SK-N-SH treated with all-trans-retinoic acid at 6 μM for 48 hours (cell line): ENCODE results near the gene UGT1A3.

Experiments used
- ATAC-seq: fragments of 200-7000 bp; cut with Tn5 transposase; 3 replicates; pipeline ENCODE4 v1.9.1; 2020; ENCODE audit warnings: mild to moderate bottlenecking, moderate library complexity
- CREB5 ChIP-seq: fragments of 250-450 bp; sonication (Bioruptor Pico); IDR thresholded peaks from 2 replicates; pipeline ENCODE4 v1.5.1; 2020; ENCODE audit warnings: low read depth, mild to moderate bottlenecking, moderate library complexity
- CSDC2 ChIP-seq: fragments of 250-450 bp; sonication (Bioruptor Pico); IDR thresholded peaks from 2 replicates; pipeline ENCODE4 v1.5.0; 2020; ENCODE audit warnings: mild to moderate bottlenecking, moderate library complexity
- CSRNP3 ChIP-seq: fragments of 250-450 bp; sonication (Bioruptor Pico); IDR thresholded peaks from 2 replicates; pipeline ENCODE4 v1.5.1; 2021; ENCODE audit warnings: mild to moderate bottlenecking, moderate library complexity
- ESRRG ChIP-seq: fragments of 250-450 bp; sonication (Bioruptor Pico); IDR thresholded peaks from 2 replicates; pipeline ENCODE4 v1.6.1; 2021; ENCODE audit warnings: mild to moderate bottlenecking
- GLIS3 ChIP-seq: fragments of 250-450 bp; sonication (Bioruptor Pico); IDR thresholded peaks from 2 replicates; pipeline ENCODE4 v1.5.0; 2020; ENCODE audit warnings: mild to moderate bottlenecking, moderate library complexity
- ISL1 ChIP-seq: fragments of 250-450 bp; sonication (Bioruptor Pico); IDR thresholded peaks from 2 replicates; pipeline ENCODE4 v2.1.2; 2022; ENCODE audit warnings: mild to moderate bottlenecking, moderate library complexity
- OSR1 ChIP-seq: fragments of 250-450 bp; sonication (Bioruptor Pico); IDR thresholded peaks from 2 replicates; pipeline ENCODE4 v1.8.0; 2022; ENCODE audit warnings: moderate library complexity, mild to moderate bottlenecking, inconsistent platforms
- PATZ1 ChIP-seq: fragments of 250-450 bp; sonication (Bioruptor Pico); IDR thresholded peaks from 2 replicates; pipeline ENCODE4 v1.8.0; 2020; ENCODE audit warnings: mild to moderate bottlenecking, moderate library complexity, borderline replicate concordance
- POU6F1 ChIP-seq: fragments of 250-450 bp; sonication (Bioruptor Pico); IDR thresholded peaks from 2 replicates; pipeline ENCODE4 v1.8.0; 2021; ENCODE audit warnings: low read depth, mild to moderate bottlenecking, moderate library complexity, borderline replicate concordance
- PPARA ChIP-seq: fragments of 250-450 bp; sonication (Bioruptor Pico); IDR thresholded peaks from 2 replicates; pipeline ENCODE4 v1.5.0; 2020; ENCODE audit warnings: mild to moderate bottlenecking, borderline replicate concordance
- SNAI2 ChIP-seq: fragments of 250-450 bp; sonication (Bioruptor Pico); IDR thresholded peaks from 2 replicates; pipeline ENCODE4 v1.5.0; 2020; ENCODE audit warnings: mild to moderate bottlenecking, moderate library complexity
- TCF4 ChIP-seq: fragments of 250-450 bp; sonication (Bioruptor Pico); IDR thresholded peaks from 2 replicates; pipeline ENCODE4 v1.8.0; 2021; ENCODE audit warnings: mild to moderate bottlenecking, moderate library complexity, borderline replicate concordance
- TOX ChIP-seq: fragments of 250-450 bp; sonication (Bioruptor Pico); IDR thresholded peaks from 2 replicates; pipeline ENCODE4 v1.8.0; 2021; ENCODE audit warnings: mild to moderate bottlenecking, moderate library complexity, borderline replicate concordance
- TSHZ2 ChIP-seq: fragments of 250-450 bp; sonication (Bioruptor Pico); IDR thresholded peaks from 2 replicates; pipeline ENCODE4 v1.5.0; 2020; ENCODE audit warnings: mild to moderate bottlenecking, moderate library complexity
- ZC3H10 ChIP-seq: fragments of 250-450 bp; sonication (Bioruptor Pico); IDR thresholded peaks from 2 replicates; pipeline ENCODE4 v1.5.1; 2021; ENCODE audit warnings: mild to moderate bottlenecking, moderate library complexity
- ZFP3 ChIP-seq: fragments of 250-450 bp; sonication (Bioruptor Pico); IDR thresholded peaks from 2 replicates; pipeline ENCODE4 v1.5.0; 2020; ENCODE audit warnings: mild to moderate bottlenecking, moderate library complexity
- ZNF565 ChIP-seq: fragments of 450-650 bp; formaldehyde crosslinking; conservative IDR thresholded peaks from 2 replicates; pipeline ENCODE4 v1.5.0; 2020; ENCODE audit warnings: low read depth, mild to moderate bottlenecking, moderate library complexity
- ZNF70 ChIP-seq: fragments of 450-650 bp; formaldehyde crosslinking; IDR thresholded peaks from 2 replicates; pipeline ENCODE4 v1.5.0; 2020; ENCODE audit warnings: mild to moderate bottlenecking, moderate library complexity
- ZNF8 ChIP-seq: fragments of 450-650 bp; formaldehyde crosslinking; IDR thresholded peaks from 2 replicates; pipeline ENCODE4 v1.5.0; 2020; ENCODE audit warnings: mild to moderate bottlenecking, moderate library complexity

UGT1A3 gene

GRCh38 chr2:233760043-233760442 is 31.2 kb downstream of the UGT1A3 start, which contains the start of gene UGT1A1 (continued):
- no peak for TF ChIP-seq POU6F1
- TF ChIP-seq, all 23 proteins: peak for 0

- no peak for ATAC-seq
- no peak for TF ChIP-seq PPARA (CRISPR knock-in tag)
- peak; percentile 18; the same call in 1 of the 2 replicates for TF ChIP-seq TSHZ2 (CRISPR knock-in tag)
- TF ChIP-seq PATZ1 (CRISPR knock-in tag): 0 out of 2 replicates have a peak, but pooled peaks have one; percentile 21
- TF ChIP-seq ZFP3 (CRISPR knock-in tag): peak; percentile 47; the same call in 1 of the 2 replicates
- TF ChIP-seq ISL1 (CRISPR knock-in tag): peak; percentile 89
- TF ChIP-seq ZNF565 (CRISPR knock-in tag): no peak
- peak; percentile 36; the same call in 1 of the 2 replicates for TF ChIP-seq SNAI2
- 0 out of 2 replicates have a peak, but pooled peaks have one; percentile 64 for TF ChIP-seq CSDC2 (CRISPR knock-in tag)
- TF ChIP-seq CREB5 (CRISPR knock-in tag): peak; percentile 47; the same call in 1 of the 2 replicates
Observed at GRCh38 chr2:233761040-233761769, 32.4 kb downstream of the UGT1A3 start.

- 0 out of 2 replicates have a peak, but pooled peaks have one; percentile 11 for TF ChIP-seq ISL1 (CRISPR knock-in tag)
- no peak for TF ChIP-seq TOX
- ATAC-seq: no peak
Observed at GRCh38 chr2:233764264-233764663, 35.4 kb downstream of the UGT1A3 start.

- ATAC-seq: no peak
- TF ChIP-seq ZNF565 (CRISPR knock-in tag) (no peak), ZNF70 (CRISPR knock-in tag) (no peak), SNAI2 (no peak), ESRRG (CRISPR knock-in tag) (no peak), TCF4 (no peak), PATZ1 (CRISPR knock-in tag) (no peak), CSRNP3 (CRISPR knock-in tag) (no peak), ZNF8 (CRISPR knock-in tag) (no peak), ZC3H10 (CRISPR knock-in tag) (no peak), TSHZ2 (CRISPR knock-in tag) (no peak), CSDC2 (CRISPR knock-in tag) (no peak), GLIS3 (CRISPR knock-in tag) (no peak), TOX (no peak), ZFP3 (CRISPR knock-in tag) (no peak), OSR1 (CRISPR knock-in tag) (no peak)
Observed at GRCh38 chr2:233764761-233765160, 35.9 kb downstream of the UGT1A3 start.
